ENCODE data around the gene TMC4.
"Not testable (repeated sequence)": the region's sequence is repeated elsewhere in the genome, so short reads cannot be mapped to it uniquely, and the experiment has no call there.

Gene TMC4, protein sequence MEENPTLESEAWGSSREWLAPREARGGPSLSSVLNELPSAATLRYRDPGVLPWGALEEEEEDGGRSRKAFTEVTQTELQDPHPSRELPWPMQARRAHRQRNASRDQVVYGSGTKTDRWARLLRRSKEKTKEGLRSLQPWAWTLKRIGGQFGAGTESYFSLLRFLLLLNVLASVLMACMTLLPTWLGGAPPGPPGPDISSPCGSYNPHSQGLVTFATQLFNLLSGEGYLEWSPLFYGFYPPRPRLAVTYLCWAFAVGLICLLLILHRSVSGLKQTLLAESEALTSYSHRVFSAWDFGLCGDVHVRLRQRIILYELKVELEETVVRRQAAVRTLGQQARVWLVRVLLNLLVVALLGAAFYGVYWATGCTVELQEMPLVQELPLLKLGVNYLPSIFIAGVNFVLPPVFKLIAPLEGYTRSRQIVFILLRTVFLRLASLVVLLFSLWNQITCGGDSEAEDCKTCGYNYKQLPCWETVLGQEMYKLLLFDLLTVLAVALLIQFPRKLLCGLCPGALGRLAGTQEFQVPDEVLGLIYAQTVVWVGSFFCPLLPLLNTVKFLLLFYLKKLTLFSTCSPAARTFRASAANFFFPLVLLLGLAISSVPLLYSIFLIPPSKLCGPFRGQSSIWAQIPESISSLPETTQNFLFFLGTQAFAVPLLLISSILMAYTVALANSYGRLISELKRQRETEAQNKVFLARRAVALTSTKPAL

DNA sequence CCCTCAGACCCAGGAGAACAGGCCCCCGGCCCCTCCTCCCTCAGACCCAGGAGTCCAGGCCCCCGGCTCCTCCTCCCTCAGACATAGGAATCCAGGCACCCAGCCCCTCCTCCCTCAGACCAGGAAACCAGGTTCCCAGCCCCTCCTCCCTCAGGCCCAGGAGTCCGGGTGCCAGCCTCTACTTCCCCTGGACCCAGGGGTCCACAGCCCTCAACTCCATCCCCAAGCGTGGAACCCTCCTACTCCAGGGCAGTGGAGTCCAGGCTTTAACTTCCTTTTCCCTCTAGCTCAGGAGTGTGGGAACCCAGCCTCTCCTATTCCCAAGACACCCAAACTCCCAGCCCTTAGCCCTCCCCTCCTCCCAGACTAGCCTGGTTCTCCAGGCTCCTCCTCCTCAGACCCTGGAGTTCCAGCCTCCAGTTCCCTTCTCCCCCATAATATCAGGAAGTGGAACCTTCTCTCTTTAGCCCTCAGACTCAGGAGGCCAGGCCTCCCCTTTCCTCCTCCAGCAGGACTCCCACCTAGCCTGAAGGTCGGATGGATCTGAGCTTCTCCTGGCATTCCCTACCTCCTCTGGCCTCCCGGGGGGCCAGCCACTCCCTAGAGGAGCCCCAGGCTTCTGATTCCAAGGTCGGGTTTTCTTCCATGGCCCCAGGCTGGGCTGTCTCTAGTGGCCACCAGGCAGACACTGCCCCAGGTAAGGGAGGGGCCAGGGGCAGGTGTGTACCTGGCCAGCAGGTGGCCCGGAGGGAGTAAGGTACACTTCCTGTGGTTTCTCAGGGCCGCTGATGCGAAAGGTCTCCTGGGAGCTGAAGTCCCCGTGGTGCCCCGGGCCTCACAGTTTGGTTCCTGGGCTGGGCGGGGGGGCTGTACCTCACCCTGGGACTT, at the start of gene TMC4:
Gene TMC4, minus strand, starts transcription at position 690 of the 888 bp plus-strand sequence. Its CDS starts 43 bp downstream, at position 647.
- peak within 1 kb of the TSS in 3 of 7 experiments; percentile 2 to 37 (median 36) for H3K4me3 ChIP-seq
- peak within 1 kb of the TSS in 10 of 21 experiments; percentile 3 to 78 (median 48) for H3K27ac ChIP-seq

DNA sequence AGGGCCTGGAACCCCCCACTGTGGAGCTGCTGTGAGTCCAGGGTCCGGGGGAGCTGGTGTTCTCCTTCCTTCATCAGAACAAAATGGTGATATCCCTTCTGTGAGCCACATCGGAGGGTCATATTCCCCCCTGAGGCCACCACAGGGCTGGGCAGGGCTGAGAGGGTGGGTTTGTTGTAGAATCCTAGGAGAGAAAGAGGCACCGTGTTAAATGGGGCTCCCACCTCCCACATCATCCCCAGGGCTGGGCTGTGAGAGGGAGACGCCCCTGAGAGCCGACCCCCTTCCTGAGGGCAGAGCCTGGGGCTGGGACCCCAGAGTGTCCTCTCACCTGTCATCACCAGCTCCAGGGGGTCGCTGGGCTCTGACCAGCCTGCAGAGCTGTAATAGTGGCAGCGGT, 49.0 kb upstream of the TMC4 start:
- H3K27ac ChIP-seq = peak overlapping the region in 1 of 21 experiments; percentile 77
- H3K4me3 ChIP-seq = not testable (repeated sequence)

DNA sequence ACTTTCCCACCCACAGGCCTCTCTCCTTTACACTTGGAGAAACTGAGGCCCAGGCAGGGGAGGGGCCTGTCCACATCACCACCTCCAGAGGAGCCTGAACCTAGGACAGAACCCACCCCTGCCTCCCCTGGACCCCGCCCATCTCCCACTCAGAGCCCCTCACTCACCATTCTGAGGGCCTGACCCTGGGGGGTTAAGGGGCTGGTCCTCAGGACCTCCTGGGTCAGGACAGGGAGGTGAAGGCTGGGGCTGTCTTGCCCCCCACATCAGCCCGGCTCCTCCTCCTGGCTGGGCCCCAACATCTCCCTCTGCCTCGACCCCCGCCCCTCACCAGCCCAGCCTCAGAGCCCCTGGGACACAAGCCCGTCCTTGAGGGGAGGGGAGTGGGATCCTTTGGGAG, 46.7 kb upstream of the TMC4 start:
- not testable (repeated sequence) for H3K27ac ChIP-seq, H3K4me3 ChIP-seq

DNA sequence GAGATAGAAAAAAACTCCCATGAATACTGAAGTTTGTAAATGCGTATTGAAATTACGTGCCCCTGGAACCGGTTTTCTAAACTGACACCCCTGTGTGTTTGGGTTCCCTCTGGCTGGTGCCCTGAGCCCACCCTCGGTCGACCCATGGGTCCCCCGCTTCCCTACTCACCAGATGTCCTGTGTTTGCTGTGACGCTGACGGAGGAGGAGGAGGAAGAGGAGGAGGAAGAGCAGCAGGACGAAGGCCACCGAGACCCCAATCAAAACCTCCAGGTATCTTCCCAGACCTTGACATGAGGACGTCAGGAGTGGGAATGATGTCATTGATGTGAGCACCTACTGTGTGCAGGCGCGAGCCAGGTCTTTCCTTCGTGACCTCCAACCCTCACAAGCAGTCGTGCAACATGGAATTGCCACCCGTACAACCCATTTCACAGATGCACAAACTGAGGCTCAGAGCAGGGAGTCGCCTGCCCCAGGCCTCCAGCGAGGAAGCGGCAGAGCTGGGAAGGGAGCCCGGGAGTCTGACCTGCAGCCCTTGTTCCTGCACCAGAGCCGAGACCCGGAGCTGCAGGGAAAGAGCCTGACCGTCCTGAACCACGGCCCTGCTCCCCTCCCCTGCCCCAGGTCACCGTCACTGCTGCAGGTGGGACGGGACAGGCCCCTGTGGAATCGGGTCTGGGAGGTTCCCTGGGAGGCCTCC, 46.2 kb upstream of the TMC4 start:
- H3K27ac ChIP-seq = no peak overlapping the region
- no peak overlapping the region for H3K4me3 ChIP-seq

DNA sequence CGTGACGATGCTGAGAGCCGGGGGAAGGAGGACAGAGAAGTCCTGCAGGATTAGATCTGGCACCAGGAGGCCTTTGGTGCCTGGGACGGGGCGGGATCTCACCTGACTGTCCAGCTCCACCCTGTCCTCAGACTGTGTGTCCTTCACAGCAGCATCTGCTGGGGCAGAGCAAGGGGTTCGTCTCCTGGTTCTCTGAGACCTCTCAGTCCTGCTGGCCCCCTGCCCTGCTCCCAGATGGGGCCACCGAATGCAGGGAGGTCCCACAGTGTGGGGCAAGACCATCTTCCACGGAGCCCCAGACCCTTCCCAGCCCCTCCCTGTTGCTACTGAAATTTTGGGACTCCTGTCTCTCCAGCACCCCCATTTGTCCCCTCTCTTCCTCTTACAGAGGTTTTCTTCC, 45.3 kb upstream of the TMC4 start:
- Histone ChIP-seq H3K4me3 (no peak overlapping the region), H3K27ac (no peak overlapping the region)

DNA sequence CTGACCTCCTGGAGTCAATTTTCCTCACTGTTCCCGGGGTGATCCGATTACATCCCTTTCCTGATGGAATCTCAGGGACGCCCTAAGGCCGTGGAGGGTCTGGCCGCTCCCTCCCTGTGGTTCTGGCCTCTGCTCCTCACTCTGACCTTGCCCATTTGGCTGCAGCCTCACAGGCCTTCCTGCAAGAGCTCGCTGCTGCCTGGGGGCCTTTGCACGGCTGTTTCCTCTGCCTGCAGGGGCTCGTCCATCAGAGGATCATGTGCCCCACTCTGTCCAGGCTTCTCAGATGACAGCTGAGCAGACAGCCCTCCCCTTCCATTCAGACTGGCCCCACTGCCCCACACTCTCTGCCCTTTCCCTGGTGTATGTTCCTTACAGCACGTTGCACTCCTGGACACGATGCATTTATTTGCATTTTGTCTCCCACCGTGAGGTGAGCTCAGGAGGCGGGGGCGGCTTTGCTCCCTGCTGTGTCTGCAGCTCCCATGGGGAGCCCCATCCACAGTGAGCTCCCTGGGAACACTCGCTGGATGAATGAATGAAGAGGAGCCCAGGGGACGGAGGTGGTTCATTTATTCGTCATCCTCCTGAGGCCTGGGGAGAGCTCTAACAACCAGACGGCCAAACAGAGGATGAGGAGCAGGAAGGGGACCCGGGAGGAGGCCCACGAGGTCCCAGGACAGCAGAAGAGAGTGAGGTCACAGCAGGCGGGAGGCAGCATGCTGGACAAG, 44.7 kb upstream of the TMC4 start:
- not testable (repeated sequence) for H3K4me3 ChIP-seq, H3K27ac ChIP-seq

DNA sequence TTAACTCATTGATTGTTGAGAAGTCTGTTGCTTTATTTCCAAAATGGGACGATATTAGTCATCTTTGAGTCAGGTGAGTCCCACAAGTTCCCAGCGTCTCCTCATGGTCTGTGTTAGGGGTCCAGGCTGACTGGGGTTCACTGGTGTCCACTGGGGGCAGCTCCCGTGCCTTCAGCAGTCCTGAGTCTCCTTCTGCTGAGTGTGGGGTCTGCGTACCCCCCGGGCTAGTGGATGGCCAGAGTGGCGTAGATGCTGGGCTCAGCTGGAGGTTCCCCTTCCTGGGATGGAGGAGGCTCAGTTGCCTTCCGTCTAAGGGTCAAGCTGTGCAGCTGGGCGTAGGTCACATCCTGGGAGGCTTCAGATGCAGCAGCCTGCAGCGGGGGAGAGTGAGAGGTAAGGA, 43.9 kb upstream of the TMC4 start:
- no peak overlapping the region for H3K27ac ChIP-seq
- H3K4me3 ChIP-seq = no peak overlapping the region

DNA sequence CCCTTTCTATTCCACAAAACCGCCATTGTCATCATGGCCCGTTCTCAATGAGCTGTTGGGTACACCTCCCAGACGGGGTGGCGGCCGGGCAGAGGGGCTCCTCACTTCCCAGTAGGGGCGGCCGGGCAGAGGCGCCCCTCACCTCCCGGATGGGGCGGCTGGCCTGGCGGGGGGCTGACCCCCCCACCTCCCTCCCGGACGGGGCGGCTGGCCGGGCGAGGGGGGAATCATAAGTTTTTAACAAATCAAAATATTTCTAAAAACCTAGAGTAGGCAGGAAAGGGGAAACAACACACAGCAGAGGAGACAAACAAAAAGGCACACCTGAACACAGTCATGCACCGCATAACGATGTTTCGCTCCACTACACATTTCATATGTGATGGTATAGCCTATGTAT, 41.8 kb upstream of the TMC4 start:
- H3K4me3 ChIP-seq, H3K27ac ChIP-seq: not testable (repeated sequence)

DNA sequence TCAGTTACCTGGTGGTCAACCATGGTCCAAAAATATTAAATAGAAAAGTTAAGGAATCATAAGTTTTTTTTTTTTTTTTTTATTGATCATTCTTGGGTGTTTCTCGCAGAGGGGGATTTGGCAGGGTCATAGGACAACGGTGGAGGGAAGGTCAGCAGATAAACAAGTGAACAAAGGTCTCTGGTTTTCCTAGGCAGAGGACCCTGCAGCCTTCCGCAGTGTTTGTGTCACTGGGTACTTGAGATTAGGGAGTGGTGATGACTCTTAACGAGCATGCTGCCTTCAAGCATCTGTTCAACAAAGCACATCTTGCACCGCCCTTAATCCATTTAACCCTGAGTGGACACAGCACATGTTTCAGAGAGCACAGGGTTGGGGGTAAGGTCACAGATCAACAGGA, 41.3 kb upstream of the TMC4 start:
- H3K27ac ChIP-seq, H3K4me3 ChIP-seq: not testable (repeated sequence)

DNA sequence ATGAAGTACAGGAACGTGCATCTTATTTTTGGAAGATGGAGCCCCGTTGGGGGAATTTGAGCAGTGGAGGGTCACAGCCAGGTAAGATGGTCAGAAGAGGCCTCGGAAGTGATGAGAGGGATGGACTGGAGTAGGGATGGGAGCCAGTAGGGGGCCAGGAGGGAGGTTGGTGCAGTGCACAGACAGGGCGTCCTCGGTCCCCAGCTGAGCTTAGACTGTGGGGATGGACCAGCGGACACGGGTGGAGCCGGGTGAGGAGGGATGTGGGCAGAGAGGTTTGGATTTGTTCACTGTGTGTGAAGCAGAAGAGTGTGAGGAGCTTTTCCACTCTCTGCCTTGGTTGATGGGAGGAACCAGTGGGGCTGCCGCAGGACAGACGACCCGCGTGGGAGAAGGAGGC, 38.3 kb upstream of the TMC4 start:
- H3K27ac ChIP-seq = peak overlapping the region in 1 of 21 experiments; percentile 29
- H3K4me3 ChIP-seq = no peak overlapping the region

DNA sequence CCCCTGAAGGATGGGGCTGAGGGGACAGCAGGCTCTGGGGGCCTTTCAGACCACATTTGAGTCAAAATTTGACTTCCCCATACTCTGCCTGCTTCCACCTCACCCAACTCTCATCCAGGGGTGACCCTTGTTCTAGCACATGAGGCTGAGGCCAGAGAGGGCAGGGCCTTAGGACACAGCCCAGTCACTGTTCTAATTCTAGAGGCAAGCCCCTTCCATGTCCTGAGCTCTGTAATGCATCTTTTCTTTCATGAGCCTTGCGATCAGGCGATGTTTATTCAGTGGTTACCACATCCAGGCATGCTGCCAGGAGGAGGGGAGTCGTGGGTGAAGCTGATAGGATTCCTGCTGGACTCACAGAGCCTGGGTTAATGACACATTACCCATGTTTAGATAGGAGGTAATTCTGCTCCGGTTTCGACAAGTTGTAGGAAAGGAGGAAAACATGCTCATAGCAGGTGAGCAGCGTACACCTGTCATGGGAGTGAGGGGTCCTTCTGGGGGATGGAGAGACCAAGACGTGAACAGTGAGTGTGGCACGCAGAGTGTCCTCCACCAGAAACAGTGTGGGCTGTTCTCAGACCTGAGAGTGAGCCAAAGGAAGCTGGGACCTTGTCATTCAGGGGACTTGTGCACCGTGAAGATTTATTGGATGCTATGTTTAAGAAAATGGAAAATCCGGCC, 37.0 kb upstream of the TMC4 start:
- no peak overlapping the region for H3K4me3 ChIP-seq
- H3K27ac ChIP-seq = peak overlapping the region in 20 of 21 experiments; percentile 26 to 88 (median 60)

DNA sequence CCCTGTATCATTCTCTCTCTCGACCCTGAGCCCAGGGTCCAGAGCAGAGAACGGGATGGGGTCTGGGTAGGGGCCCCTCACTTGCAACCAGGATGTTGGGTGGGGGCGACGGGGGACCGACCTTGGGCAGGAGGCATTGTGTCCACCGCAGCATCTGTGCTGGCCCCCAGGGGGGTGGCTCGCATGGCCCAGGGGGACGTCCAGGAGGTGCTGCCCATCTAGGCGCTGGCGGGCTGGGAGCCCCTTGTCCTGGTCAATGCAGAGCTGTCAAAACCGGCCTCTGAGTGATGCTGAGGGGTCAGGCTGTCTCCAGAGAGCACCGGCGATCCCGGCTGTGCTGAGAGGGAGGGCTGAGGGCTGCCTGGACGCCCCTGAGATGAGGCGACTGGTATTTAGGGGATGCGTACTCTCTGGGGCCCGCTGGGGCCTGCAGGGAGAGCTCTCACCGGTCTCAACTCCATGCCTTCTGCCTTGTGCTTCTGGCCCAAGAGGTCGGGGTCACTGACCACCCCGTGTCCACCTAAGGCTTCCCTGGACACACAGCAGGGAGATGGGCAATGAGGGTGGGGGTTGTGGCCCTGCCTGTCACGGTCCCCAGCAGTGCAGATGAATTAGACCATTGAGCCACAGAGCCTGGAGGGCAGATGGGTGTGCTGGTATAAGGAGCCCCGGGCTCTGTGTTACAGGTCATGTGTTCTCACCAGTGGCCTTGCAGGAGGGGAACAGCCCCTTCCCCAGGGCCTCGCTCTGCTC, 36.3 kb upstream of the TMC4 start:
- no peak overlapping the region for H3K4me3 ChIP-seq

DNA sequence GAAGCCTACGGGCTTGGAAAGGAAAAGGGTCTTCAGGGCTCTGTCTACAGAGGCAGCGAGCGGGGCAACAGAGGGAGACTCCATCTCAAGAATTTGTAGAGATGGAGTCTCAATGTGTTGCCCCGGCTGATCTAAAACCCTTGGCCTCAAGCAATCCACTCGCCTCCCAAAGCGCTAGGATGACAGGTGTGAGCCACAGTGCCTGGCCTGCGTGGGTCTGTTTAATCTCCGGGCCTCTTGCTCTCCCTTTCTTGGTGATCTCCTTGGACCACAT, 35.8 kb upstream of the TMC4 start:
- H3K27ac ChIP-seq = peak overlapping the region in 19 of 21 experiments; percentile 13 to 88 (median 62)
- no peak overlapping the region for H3K4me3 ChIP-seq

More for the DNA sequence above, 36.3 kb upstream of the TMC4 start:
- peak overlapping the region in 20 of 21 experiments; percentile 26 to 88 (median 60) for H3K27ac ChIP-seq

DNA sequence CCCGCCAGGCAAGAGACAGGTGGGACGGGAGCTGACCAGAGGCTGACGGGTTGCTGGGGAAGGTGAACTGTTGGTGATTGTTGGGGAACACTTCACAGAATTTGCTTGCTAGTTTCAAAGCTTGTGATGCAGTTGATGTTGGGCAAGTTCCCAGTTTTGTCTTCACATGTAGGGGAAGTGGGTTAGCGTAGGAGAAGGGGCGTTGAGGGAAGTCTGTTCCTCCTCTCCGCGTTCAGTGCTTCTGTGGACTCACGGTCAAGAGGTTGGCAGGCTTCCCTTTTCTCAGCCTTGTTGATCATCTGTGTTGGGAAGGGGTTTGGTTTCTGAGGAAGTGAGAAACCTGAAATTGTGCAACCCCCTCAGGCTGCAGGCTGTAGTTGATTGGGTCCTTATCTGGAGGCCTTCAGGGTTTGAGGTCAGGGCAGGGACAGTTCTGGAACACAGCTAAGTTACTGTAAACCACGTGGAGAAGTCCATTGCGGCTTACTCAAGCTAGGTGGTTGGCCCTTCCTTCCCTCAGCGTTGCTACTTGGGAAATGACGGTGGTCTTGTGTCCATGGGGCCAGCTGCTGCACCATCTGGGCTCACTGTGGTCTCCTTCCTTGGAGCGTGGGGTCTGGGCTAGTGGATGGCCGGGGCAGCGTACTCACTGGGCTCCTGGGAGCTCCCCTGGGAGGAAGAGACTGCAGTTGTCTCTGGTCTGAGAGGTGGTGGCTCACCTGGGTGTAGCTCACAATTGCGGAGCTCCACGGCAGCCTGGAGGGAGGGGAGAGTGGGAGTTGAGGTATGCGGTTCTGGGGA, 35.2 kb upstream of the TMC4 start:
- Histone ChIP-seq H3K4me3 (no peak overlapping the region), H3K27ac (peak overlapping the region; percentile 13 to 88 (median 63))

DNA sequence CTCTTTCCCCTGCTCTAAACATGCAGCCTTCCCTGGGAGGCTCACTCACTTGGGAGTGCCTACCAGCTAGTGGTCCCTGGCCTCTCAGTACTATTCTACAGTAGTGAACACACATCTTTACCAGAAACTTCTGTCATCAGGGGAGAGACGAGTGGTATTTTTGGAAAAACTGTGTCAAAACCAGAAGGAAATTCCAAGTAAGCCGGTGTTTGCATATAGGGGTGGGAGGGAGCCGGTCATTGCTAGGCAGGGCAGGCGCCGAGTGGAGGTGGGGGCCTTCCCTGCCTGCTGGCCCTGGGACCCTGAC, 34.7 kb upstream of the TMC4 start:
- no peak overlapping the region for H3K4me3 ChIP-seq
- peak overlapping the region in 20 of 21 experiments; percentile 12 to 87 (median 62) for H3K27ac ChIP-seq

DNA sequence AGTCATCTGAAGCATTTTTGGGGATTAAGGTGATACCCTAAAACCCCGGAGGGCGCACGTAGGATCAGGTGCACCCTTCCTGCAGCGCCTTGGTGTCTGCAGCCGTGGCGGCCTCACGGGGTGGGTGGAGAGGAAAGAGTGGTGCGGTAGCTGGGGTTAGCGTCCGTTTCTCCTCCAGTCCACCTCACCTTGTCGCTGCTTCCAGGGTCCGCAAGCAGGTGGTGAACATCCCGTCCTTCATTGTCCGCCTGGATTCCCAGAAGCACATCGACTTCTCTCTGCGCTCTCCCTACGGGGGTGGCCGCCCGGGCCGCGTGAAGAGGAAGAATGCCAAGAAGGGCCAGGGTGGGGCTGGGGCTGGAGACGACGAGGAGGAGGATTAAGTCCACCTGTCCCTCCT, 34.2 kb upstream of the TMC4 start:
- peak overlapping the region in 1 of 7 experiments; percentile 11 for H3K4me3 ChIP-seq
- H3K27ac ChIP-seq = peak overlapping the region in 20 of 21 experiments; percentile 12 to 87 (median 62)

DNA sequence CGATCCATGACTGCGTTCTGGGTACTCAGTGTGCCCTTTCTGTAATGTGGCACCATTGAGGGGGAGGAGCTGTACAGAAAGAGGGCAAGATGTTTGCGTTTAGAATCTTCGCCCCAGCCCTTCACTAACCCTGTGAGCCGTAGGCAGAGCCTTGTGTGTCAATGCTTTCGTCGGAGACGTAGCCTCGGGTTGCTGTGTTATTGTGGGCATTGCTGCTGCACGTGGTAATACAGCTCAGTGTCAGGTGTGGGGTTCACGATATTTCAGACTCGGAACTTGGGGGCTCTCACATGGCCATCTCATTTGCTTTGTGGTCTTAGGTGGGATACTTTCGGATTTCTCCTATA, 33.8 kb upstream of the TMC4 start:
- H3K27ac ChIP-seq = peak overlapping the region in 18 of 21 experiments; percentile 12 to 87 (median 61)
- H3K4me3 ChIP-seq = peak overlapping the region in 1 of 7 experiments; percentile 11

Measured in skin epidermis (tissue), 12 donors.